SK-N-SH (cell line): ENCODE results near the gene FAM76A. TPM values are rescaled to one million over a fixed set of nuclear protein-coding genes. Genes with fewer than 3 reads are reported as not detected.

Experiments used
- CTCF ChIA-PET: fragments of 300-600, 350-600 bp; formaldehyde crosslinking; extraction: SDS; loops from one replicate; lab custom pipeline; 2021; lab: Yijun Ruan, JAX
- POLR2A ChIA-PET: fragments of 350-600 bp; sonication (Branson Sonifier 250); formaldehyde crosslinking; extraction: SDS; loops from one replicate; lab custom pipeline; 2020; ENCODE audit warnings: antibody characterized with exemption, inconsistent platforms; lab: Yijun Ruan, JAX
- DNase-seq: peaks from one replicate; pipeline ENCODE4 v3.0.0; 2012
- H2AFZ ChIP-seq: fragments of 200-600 bp; sonication (generic); 2 replicates; pipeline ENCODE4 v1.8.1; 2016; ENCODE audit warnings: antibody characterized with exemption, mild to moderate bottlenecking, low read depth
- H3F3A ChIP-seq: fragments of 200-600 bp; sonication (generic); replicated peaks from 2 replicates; pipeline ENCODE3; 2016; ENCODE audit warnings: antibody characterized with exemption, mild to moderate bottlenecking; ENCODE audit not compliant: insufficient read depth
- H3K27ac ChIP-seq, 2 experiments: fragments of 200-500 bp in 1 of 2; fragments of 200-600 bp in 1 of 2; sonication (Bioruptor generic) in 1 of 2; sonication (generic), shearing (Covaris generic) in 1 of 2; 2 replicates each; pipeline versions ENCODE4 v1.5.1 to v1.6.1; 2014 to 2016; ENCODE audit warnings: low read depth in 2 of 2, inconsistent platforms in 1 of 2, low read length in 1 of 2, mild to moderate bottlenecking in 1 of 2, mixed read lengths in 1 of 2
- H3K27me3 ChIP-seq: fragments of 200-600 bp; sonication (generic), shearing (Covaris generic); 2 replicates; pipeline ENCODE4 v1.6.1; 2016; ENCODE audit warnings: mixed run types; ENCODE audit not compliant: insufficient read depth
- H3K36me3 ChIP-seq, 2 experiments: fragments of 200-500 bp in 1 of 2; fragments of 200-600 bp in 1 of 2; sonication (Bioruptor generic) in 1 of 2; sonication (generic) in 1 of 2; replicated peaks in 1 of 2; 2 replicates each; pipeline versions ENCODE3 to v1.5.1; 2014 to 2016; ENCODE audit warnings: low read length in 1 of 2, mild to moderate bottlenecking in 1 of 2; ENCODE audit not compliant: insufficient read depth in 2 of 2, control insufficient read depth in 1 of 2
- H3K4me1 ChIP-seq, 2 experiments: fragments of 200-500 bp in 1 of 2; fragments of 200-600 bp in 1 of 2; sonication (Bioruptor generic) in 1 of 2; sonication (generic), shearing (Covaris generic) in 1 of 2; 2 replicates each; pipeline versions ENCODE4 v1.5.1 to v1.6.1; 2014 to 2016; ENCODE audit warnings: low read depth in 1 of 2, low read length in 1 of 2, mixed run types in 1 of 2; ENCODE audit not compliant: insufficient read depth in 2 of 2, control insufficient read depth in 1 of 2
- H3K4me2 ChIP-seq: fragments of 200-600 bp; sonication (generic), shearing (Covaris generic); 2 replicates; pipeline ENCODE4 v1.6.1; 2017; ENCODE audit warnings: mixed run types
- H3K4me3 ChIP-seq, 2 experiments: fragments of 200-500 bp in 1 of 2; fragments of 200-600 bp in 1 of 2; sonication (Bioruptor generic) in 1 of 2; sonication (generic), shearing (Covaris generic) in 1 of 2; 2 replicates each; pipeline versions ENCODE4 v1.5.1 to v1.8.1; 2014 to 2016; ENCODE audit warnings: low read depth in 2 of 2, inconsistent platforms in 1 of 2, low read length in 1 of 2, mild to moderate bottlenecking in 1 of 2, mixed read lengths in 1 of 2, moderate library complexity in 1 of 2
- H3K79me2 ChIP-seq: fragments of 200-600 bp; sonication (generic); 2 replicates; pipeline ENCODE4 v1.8.1; 2017; ENCODE audit warnings: mild to moderate bottlenecking; ENCODE audit not compliant: insufficient read depth
- H3K9ac ChIP-seq: fragments of 200-600 bp; sonication (generic); 2 replicates; pipeline ENCODE4 v1.6.1; 2017; ENCODE audit warnings: mixed run types
- H3K9me2 ChIP-seq: fragments of 200-600 bp; sonication (generic); 2 replicates; pipeline ENCODE4 v1.6.1; 2017; ENCODE audit warnings: mixed run types
- H3K9me3 ChIP-seq: fragments of 200-600 bp; sonication (generic); 2 replicates; pipeline ENCODE4 v1.6.1; 2017; ENCODE audit warnings: mixed run types, mild to moderate bottlenecking, moderate library complexity
- H4K20me1 ChIP-seq: fragments of 200-600 bp; sonication (generic); 2 replicates; pipeline ENCODE4 v1.6.1; 2017; ENCODE audit warnings: mild to moderate bottlenecking, mixed run types; ENCODE audit not compliant: insufficient read depth
- CHD2 ChIP-seq: fragments of 150-350 bp; IDR thresholded peaks from 2 replicates; pipeline ENCODE4 v1.6.1; 2018; ENCODE audit warnings: low read length; ENCODE audit not compliant: partially characterized antibody
- ELF1 ChIP-seq: IDR thresholded peaks from 2 replicates; pipeline ENCODE4 v1.4.0; 2012
- EZH2phosphoT487 ChIP-seq: fragments of 200-600 bp; sonication (generic); IDR thresholded peaks from 2 replicates; pipeline ENCODE4 v1.6.1; 2017; ENCODE audit warnings: low read depth, mixed run types, mild to moderate bottlenecking, antibody characterized with exemption, moderate library complexity, borderline replicate concordance
- FOSL2 ChIP-seq: IDR thresholded peaks from 2 replicates; pipeline ENCODE4 v1.4.0; 2012; ENCODE audit warnings: low read depth, mild to moderate bottlenecking, moderate library complexity, borderline replicate concordance
- FOXJ3 ChIP-seq: sonication (generic); formaldehyde crosslinking; IDR thresholded peaks from 2 replicates; pipeline ENCODE4 v1.5.1; 2020; ENCODE audit warnings: mild to moderate bottlenecking, missing genetic modification reagents
- FOXM1 ChIP-seq: IDR thresholded peaks from 2 replicates; pipeline ENCODE4 v1.4.0; 2012; ENCODE audit warnings: low read depth, mild to moderate bottlenecking
- GABPA ChIP-seq: IDR thresholded peaks from 2 replicates; pipeline ENCODE4 v1.4.0; 2012; ENCODE audit warnings: low read depth, mild to moderate bottlenecking
- GATA2 ChIP-seq: sonication (generic); formaldehyde crosslinking; IDR thresholded peaks from 2 replicates; pipeline ENCODE4 v1.5.0; 2020; ENCODE audit warnings: mild to moderate bottlenecking, missing genetic modification reagents
- JUND ChIP-seq: IDR thresholded peaks from 2 replicates; pipeline ENCODE4 v1.4.0; 2012
- MAX ChIP-seq: IDR thresholded peaks from 2 replicates; pipeline ENCODE4 v1.4.0; 2012; ENCODE audit warnings: low read depth
- MXI1 ChIP-seq: IDR thresholded peaks from 2 replicates; pipeline ENCODE4 v1.6.1; 2012; ENCODE audit warnings: mild to moderate bottlenecking, low read depth, low read length, improper control_type of control experiment
- NFIC ChIP-seq: IDR thresholded peaks from 2 replicates; pipeline ENCODE4 v1.4.0; 2012; ENCODE audit warnings: borderline replicate concordance
- SIN3A ChIP-seq: IDR thresholded peaks from 2 replicates; pipeline ENCODE4 v1.6.1; 2012; ENCODE audit warnings: low read depth, mild to moderate bottlenecking, low read length, moderate library complexity, borderline replicate concordance
- SMC3 ChIP-seq: IDR thresholded peaks from 2 replicates; pipeline ENCODE4 v1.6.1; 2012; ENCODE audit warnings: low read depth, low read length, improper control_type of control experiment
- TAF1 ChIP-seq: IDR thresholded peaks from 2 replicates; pipeline ENCODE4 v1.6.1; 2012; ENCODE audit warnings: low read depth, mild to moderate bottlenecking, low read length, moderate library complexity, borderline replicate concordance
- TCF12 ChIP-seq: IDR thresholded peaks from 2 replicates; pipeline ENCODE4 v1.4.0; 2012
- TEAD4 ChIP-seq: IDR thresholded peaks from 2 replicates; pipeline ENCODE4 v1.4.0; 2012; ENCODE audit warnings: mild to moderate bottlenecking, borderline replicate concordance; ENCODE audit not compliant: insufficient read depth
- USF2 ChIP-seq: fragments of 150-350 bp; IDR thresholded peaks from 2 replicates; pipeline ENCODE4 v1.6.1; 2017; ENCODE audit warnings: antibody characterized with exemption, low read length, low read depth, borderline replicate concordance
- YY1 ChIP-seq: IDR thresholded peaks from 2 replicates; pipeline ENCODE4 v1.4.0; 2012; ENCODE audit warnings: low read depth, mild to moderate bottlenecking
- ZBTB33 ChIP-seq: IDR thresholded peaks from 2 replicates; pipeline ENCODE4 v1.4.0; 2012; ENCODE audit warnings: low read depth, borderline replicate concordance
- WGBS: methylation state at CpG from one replicate; pipeline ENCODE4 v1.1.6; 2017; ENCODE audit warnings: low lambda C conversion rate; 5-methylcytosine and 5-hydroxymethylcytosine counted together
- polyA plus RNA-seq, 3 experiments: library from polyadenylated mRNA; depleted of rRNA; stranded (reverse); fragments of >200 nt; gene quantifications; 2 replicates each; pipeline ENCODE4 v1.2.3, GENCODE V29; 2012

Gene FAM76A
- polyA plus RNA-seq, 1 of the 3 experiments (the other 2 are of a cell fraction), result 2.9 TPM

GRCh38 chr1:27778056-27778455 is 52.3 kb downstream of the FAM76A start:
- Histone ChIP-seq H3K4me1 (peaks cover 0 to 2% of the 10 kb centered on the region in 2 experiments; a peak in 2 of 4 replicates), H3K9ac (no peak overlapping the region), H3K36me3 (peaks cover 0 to 4% of the 10 kb centered on the region in 2 experiments), H3K9me3 (no peaks in the 10 kb centered on the region), H3K4me3 (no peak overlapping the region), H3F3A (peaks cover 3% of the 10 kb centered on the region), H3K9me2 (no peaks in the 10 kb centered on the region), H3K79me2 (peaks cover 83% of the 10 kb centered on the region), H3K27ac (no peak overlapping the region), H3K27me3 (no peaks in the 10 kb centered on the region), H3K4me2 (no peak overlapping the region), H2AFZ (no peak overlapping the region), H4K20me1 (0 out of 2 replicates have a peak, but pooled peaks cover 9% of the 10 kb centered on the region)
- WGBS, result 98% methylated on average over 3 of the region's 3 CpGs
- CTCF ChIA-PET, result no interaction called here
- no peak for DNase-seq
- POLR2A ChIA-PET, result no interaction called here
- TF ChIP-seq CHD2 (no peak), MAX (no peak)

- TF ChIP-seq YY1, result no peak
- TF ChIP-seq JUND, result no peak
- no peak for TF ChIP-seq FOXJ3 (CRISPR knock-in tag)
- no peak for TF ChIP-seq SIN3A
- no peak for TF ChIP-seq FOXM1
- TF ChIP-seq NFIC, result no peak
- CTCF ChIA-PET, result no interaction called here
- no peaks in the 10 kb centered on the region for H3K27me3 ChIP-seq
Measured at GRCh38 chr1:27779122-27779521, 53.4 kb downstream of the FAM76A start.

GRCh38 chr1:27782950-27783349 is 57.2 kb downstream of the FAM76A start:
- Histone ChIP-seq H3K4me3 (no peak overlapping the region), H4K20me1 (no peaks in the 10 kb centered on the region), H3K27ac (no peak overlapping the region), H3K27me3 (no peaks in the 10 kb centered on the region), H3K9me2 (no peaks in the 10 kb centered on the region), H3K79me2 (peaks cover 75% of the 10 kb centered on the region), H3K9ac (no peak overlapping the region), H3F3A (peaks cover 7% of the 10 kb centered on the region), H3K4me1 (peaks cover 3 to 5% of the 10 kb centered on the region in 2 experiments; a peak in 2 of 4 replicates), H3K9me3 (no peaks in the 10 kb centered on the region), H2AFZ (no peak overlapping the region), H3K36me3 (no peaks in the 10 kb centered on the region), H3K4me2 (no peak overlapping the region)
- 92% methylated on average over 3 of the region's 3 CpGs for WGBS
- ChIA-PET CTCF (interaction anchor here (1.7 kb wide), 1 partner anchor 20 kb away, joined by 3 read pairs; no protein-coding TSS in a partner anchor), POLR2A (no interaction called here)
- no peak for DNase-seq
- TF ChIP-seq GATA2 (CRISPR knock-in tag) (no peak), TAF1 (no peak), YY1 (no peak), GABPA (no peak), FOSL2 (no peak), ELF1 (no peak), TCF12 (no peak), USF2 (no peak), SMC3 (no peak), EZH2phosphoT487 (no peak), MAX (no peak), JUND (no peak), FOXJ3 (CRISPR knock-in tag) (no peak), TEAD4 (no peak), ZBTB33 (no peak), MXI1 (no peak), NFIC (no peak)

More at GRCh38 chr1:27779122-27779521, 53.4 kb downstream of the FAM76A start:
- H3K4me3 ChIP-seq, result no peak overlapping the region
- no peak overlapping the region for H3K9ac ChIP-seq
- H2AFZ ChIP-seq, result no peak overlapping the region
- no peaks in the 10 kb centered on the region for H3K9me2 ChIP-seq
- DNase-seq, result no peak
- 0 out of 2 replicates have a peak, but pooled peaks cover 9% of the 10 kb centered on the region for H4K20me1 ChIP-seq
- no peak overlapping the region for H3K27ac ChIP-seq
- H3K4me1 ChIP-seq, result peaks cover 0 to 2% of the 10 kb centered on the region in 2 experiments; a peak in 2 of 4 replicates
- no peak overlapping the region for H3K4me2 ChIP-seq
- peaks cover 3% of the 10 kb centered on the region for H3F3A ChIP-seq
- H3K9me3 ChIP-seq, result no peaks in the 10 kb centered on the region
- H3K36me3 ChIP-seq, result peaks cover 0 to 4% of the 10 kb centered on the region in 2 experiments
- WGBS, result 95% methylated on average over 4 of the region's 4 CpGs
- POLR2A ChIA-PET, result no interaction called here
- H3K79me2 ChIP-seq, result peaks cover 84% of the 10 kb centered on the region
